Suprapubic skin (tissue), 4 donors: ENCODE data around the gene PKIB.
A peak's percentile ranks its signal among the peaks of the same experiment; 100 is the strongest.

Experiments
- CTCF ChIP-seq, 2 donors: fragments of 200-600 bp in 1 of 2; fragments of 450-650 bp in 1 of 2; sonication (generic) in 1 of 2; IDR thresholded peaks; one replicate each; pipeline ENCODE4 v1.5.1; 2016 to 2019; ENCODE audit warnings: antibody characterized with exemption in 2 of 2, mild to moderate bottlenecking in 1 of 2, moderate library complexity in 1 of 2
- EP300 ChIP-seq: sonication (generic); formaldehyde crosslinking; IDR thresholded peaks from one replicate; pipeline ENCODE4 v1.6.1; 2017; ENCODE audit warnings: antibody characterized with exemption
- POLR2A ChIP-seq, 2 donors: fragments of 450-650 bp; IDR thresholded peaks; one replicate each; pipeline ENCODE4 v1.6.1; 2017; ENCODE audit warnings: antibody characterized with exemption in 2 of 2, mild to moderate bottlenecking in 2 of 2, moderate library complexity in 2 of 2
- POLR2AphosphoS5 ChIP-seq, 3 donors: sonication (generic); formaldehyde crosslinking; IDR thresholded peaks; one replicate each; pipeline ENCODE4 v1.6.1; 2017; ENCODE audit warnings: antibody characterized with exemption in 3 of 3

GRCh38 chr6:122730775-122731386 lies 120.7 kb downstream of the PKIB start:
- TF ChIP-seq POLR2A (IDR thresholded peaks at IDR 0.05): no peak
- peak; percentile 54 to 67 for TF ChIP-seq CTCF (IDR thresholded peaks at IDR 0.05)
- no peak for TF ChIP-seq POLR2AphosphoS5 (IDR thresholded peaks at IDR 0.05)
- TF ChIP-seq EP300: no peak
